ENCODE results near the gene FUZ.
"Not testable (repeated sequence)": the region's sequence is repeated elsewhere in the genome, so short reads cannot be mapped to it uniquely, and the experiment has no call there.

The FUZ gene

GRCh38 chr19:49830766-49831165 is 17.7 kb upstream of the FUZ start:
- no peak for DNase-seq

- DNase-seq = no peak
Measured at GRCh38 chr19:49829721-49830120, 16.6 kb upstream of the FUZ start.

- no peak for DNase-seq
Measured at GRCh38 chr19:49829200-49829599, 16.1 kb upstream of the FUZ start.

GRCh38 chr19:49827034-49827433 is 13.9 kb upstream of the FUZ start:
- DNase-seq = no peak

GRCh38 chr19:49824662-49825061 is 11.6 kb upstream of the FUZ start:
- DNase-seq = no peak

- peak; percentile 62 for DNase-seq
Measured at GRCh38 chr19:49823472-49823871, 10.4 kb upstream of the FUZ start.

GRCh38 chr19:49820125-49820524 is 7.0 kb upstream of the FUZ start:
- no peak for DNase-seq

- not testable (repeated sequence) for DNase-seq
Measured at GRCh38 chr19:49819452-49820115, 6.5 kb upstream of the FUZ start.

- peak; percentile 40 for DNase-seq
Measured at GRCh38 chr19:49818649-49819370, 5.7 kb upstream of the FUZ start.

GRCh38 chr19:49817964-49818648 is 5.0 kb upstream of the FUZ start, which contains the start of gene MED25:
TSS of gene MED25 (plus strand) at chr19:49818289. CDS start at chr19:49818342, 53 bp downstream.
- DNase-seq = peak; percentile 91

- DNase-seq = peak; percentile 41
Measured at GRCh38 chr19:49816590-49816989, 3.5 kb upstream of the FUZ start.

GRCh38 chr19:49814010-49814409 is 918 bp upstream of the FUZ start:
- DNase-seq = no peak

GRCh38 chr19:49812452-49812996 is 568 bp downstream of the FUZ start:
- peak; percentile 34 for DNase-seq

GRCh38 chr19:49811328-49811727 is 1.8 kb downstream of the FUZ start:
- no peak for DNase-seq

GRCh38 chr19:49809941-49810389 is 3.1 kb downstream of the FUZ start:
- no peak for DNase-seq

GRCh38 chr19:49809160-49809940 is 3.7 kb downstream of the FUZ start:
- DNase-seq = peak; percentile 71

GRCh38 chr19:49808711-49809159 is 4.4 kb downstream of the FUZ start:
- peak; percentile 92 for DNase-seq

GRCh38 chr19:49807904-49808675 is 5.0 kb downstream of the FUZ start:
- DNase-seq = no peak

GRCh38 chr19:49807058-49807903 is 5.8 kb downstream of the FUZ start:
- DNase-seq = no peak

GRCh38 chr19:49806620-49806959 is 6.5 kb downstream of the FUZ start:
- no peak for DNase-seq
